Chondrocyte (in vitro differentiated cells): ENCODE measurements around the gene PTTG1IP2. TPM values are rescaled to one million over a fixed set of nuclear protein-coding genes. Genes with fewer than 3 reads are reported as not detected.

Experiments
- DNase-seq: peaks from one replicate; pipeline ENCODE4 v3.0.0; 2021; ENCODE audit warnings: mixed read lengths, low spot score
- H3K27ac Mint-ChIP-seq: one replicate; pipeline ENCODE4 v1.8.0; 2021; ENCODE audit warnings: mild to moderate bottlenecking, moderate library complexity, mixed read lengths; ENCODE audit not compliant: unreplicated experiment
- H3K27me3 Mint-ChIP-seq: 2 replicates; pipeline ENCODE4 v1.8.0; 2021; ENCODE audit warnings: low read depth, mixed read lengths
- H3K36me3 Mint-ChIP-seq: 2 replicates; pipeline ENCODE4 v1.8.0; 2021; ENCODE audit warnings: low read depth, mixed read lengths
- H3K4me1 Mint-ChIP-seq: 2 replicates; pipeline ENCODE4 v1.8.0; 2021; ENCODE audit warnings: low read depth, mild to moderate bottlenecking, mixed read lengths
- H3K4me3 Mint-ChIP-seq: one replicate; pipeline ENCODE4 v1.8.0; 2021; ENCODE audit warnings: mild to moderate bottlenecking, moderate library complexity, mixed read lengths; ENCODE audit not compliant: unreplicated experiment
- H3K9me3 Mint-ChIP-seq: 2 replicates; pipeline ENCODE4 v1.8.0; 2021; ENCODE audit warnings: low read depth, mixed read lengths
- CTCF ChIP-seq: fragments of 200-600 bp; sonication (generic); IDR thresholded peaks from 2 replicates; pipeline ENCODE4 v1.5.0; 2021; ENCODE audit warnings: antibody characterized with exemption, mild to moderate bottlenecking, moderate library complexity
- long read RNA-seq: library from polyadenylated mRNA; stranded (forward); transcript quantifications from one replicate; pipeline ENCODE4 v2.0.0, GENCODE V29; 2021
- total RNA-seq: library from RNA; stranded (reverse); gene quantifications from 3 replicates; pipeline ENCODE4 v1.2.1, GENCODE V29; 2021

The PTTG1IP2 gene
- total RNA-seq = not detected in 3 replicates
- long read RNA-seq = 0 reads

GRCh38 chr7:90469554-90469953 is at the start of gene PTTG1IP2:
PTTG1IP2 (plus strand) TSS chr7:90469639; CDS start chr7:90469787, 148 bp downstream.
- no peak for DNase-seq
- H3K9me3 Mint-ChIP-seq = peaks cover 3% of the 10 kb centered on the region
- H3K27me3 Mint-ChIP-seq = no peaks in the 10 kb centered on the region
- no peak within 1 kb of the TSS for H3K4me3 Mint-ChIP-seq
- no peak within 1 kb of the TSS for H3K27ac Mint-ChIP-seq
- TF ChIP-seq CTCF = no peak
- H3K36me3 Mint-ChIP-seq = no peaks in the 10 kb centered on the region
- H3K4me1 Mint-ChIP-seq = peaks cover 16% of the 10 kb centered on the region

GRCh38 chr7:90421651-90422050 is 47.8 kb upstream of the PTTG1IP2 start:
- no peak for TF ChIP-seq CTCF
- Mint-ChIP-seq H3K4me3 (no peak overlapping the region), H3K36me3 (no peaks in the 10 kb centered on the region), H3K27ac (no peak overlapping the region), H3K9me3 (no peaks in the 10 kb centered on the region), H3K4me1 (no peaks in the 10 kb centered on the region), H3K27me3 (no peaks in the 10 kb centered on the region)
- DNase-seq = no peak

GRCh38 chr7:90424720-90425119 is 44.7 kb upstream of the PTTG1IP2 start:
- Mint-ChIP-seq H3K4me1 (no peaks in the 10 kb centered on the region), H3K36me3 (no peaks in the 10 kb centered on the region), H3K4me3 (no peak overlapping the region), H3K27me3 (no peaks in the 10 kb centered on the region), H3K9me3 (no peaks in the 10 kb centered on the region), H3K27ac (no peak overlapping the region)
- TF ChIP-seq CTCF = no peak
- DNase-seq = no peak

GRCh38 chr7:90425376-90425775 is 44.1 kb upstream of the PTTG1IP2 start:
- TF ChIP-seq CTCF = no peak
- Mint-ChIP-seq H3K4me1 (no peaks in the 10 kb centered on the region), H3K36me3 (no peaks in the 10 kb centered on the region), H3K27me3 (no peaks in the 10 kb centered on the region), H3K9me3 (no peaks in the 10 kb centered on the region), H3K27ac (no peak overlapping the region), H3K4me3 (no peak overlapping the region)
- DNase-seq = no peak

GRCh38 chr7:90430614-90431460 is 38.6 kb upstream of the PTTG1IP2 start:
- H3K36me3 Mint-ChIP-seq = peaks cover 4% of the 10 kb centered on the region
- no peaks in the 10 kb centered on the region for H3K4me1 Mint-ChIP-seq
- DNase-seq = no peak
- no peak overlapping the region for H3K4me3 Mint-ChIP-seq
- H3K27me3 Mint-ChIP-seq = peaks cover 4% of the 10 kb centered on the region
- no peak overlapping the region for H3K27ac Mint-ChIP-seq
- no peak for TF ChIP-seq CTCF
- H3K9me3 Mint-ChIP-seq = peaks cover 8% of the 10 kb centered on the region
